ENCODE data around the gene CARD6.

Gene CARD6

DNA sequence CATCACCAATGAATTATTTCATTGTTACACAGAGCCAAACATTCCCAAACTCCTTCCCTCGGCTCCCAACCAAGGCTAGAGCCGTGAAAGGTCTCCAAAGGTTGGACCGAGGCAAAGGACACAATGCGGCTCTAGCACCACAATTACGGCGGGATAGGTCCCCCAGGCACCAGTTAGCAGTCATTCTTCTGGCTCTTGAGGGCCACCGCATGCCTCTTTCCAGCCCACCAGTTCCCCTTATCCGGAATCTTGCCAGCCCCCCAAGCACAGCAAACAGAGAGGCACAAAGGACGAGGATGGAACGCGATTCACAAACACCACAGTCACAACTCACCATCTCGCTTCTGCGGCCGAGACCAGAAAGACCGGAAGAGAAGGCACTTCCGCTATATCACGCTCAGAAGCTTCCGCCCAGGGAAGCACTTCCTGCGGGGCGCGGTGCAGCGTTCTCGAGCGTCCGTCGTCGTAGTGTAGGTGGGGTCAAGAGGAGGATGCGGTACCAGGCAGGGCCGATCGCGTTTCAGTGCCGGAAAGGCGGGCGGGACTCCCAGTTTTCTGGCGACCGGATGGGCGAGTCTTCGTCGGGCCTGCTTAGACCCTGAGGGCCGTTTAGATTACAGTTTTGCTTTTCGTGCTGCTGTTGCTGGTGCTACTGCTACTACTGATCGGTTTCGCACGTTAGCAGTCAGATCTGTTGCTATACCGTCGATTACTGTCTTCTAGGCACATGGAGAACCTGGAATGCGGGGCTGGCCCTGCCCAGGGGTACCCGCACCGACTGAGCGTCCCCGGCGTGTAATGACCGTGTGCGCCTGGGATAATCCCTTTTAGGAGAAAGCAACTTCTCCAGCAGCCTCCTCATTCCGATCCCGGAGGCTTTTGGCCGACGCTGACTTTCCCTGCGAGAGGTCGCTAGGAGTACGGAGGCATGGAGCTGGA lies 6.0 kb upstream of the CARD6 start, which contains the start of gene RPL37:
TSS of gene RPL37 (minus strand) at position 374 of the 939 bp plus-strand sequence. CDS start at position 337, 37 bp downstream.
- POLR2A ChIA-PET (ENCODE audit: low non-redundant PET) = no interaction called here
- TF ChIP-seq, protein P1, sequence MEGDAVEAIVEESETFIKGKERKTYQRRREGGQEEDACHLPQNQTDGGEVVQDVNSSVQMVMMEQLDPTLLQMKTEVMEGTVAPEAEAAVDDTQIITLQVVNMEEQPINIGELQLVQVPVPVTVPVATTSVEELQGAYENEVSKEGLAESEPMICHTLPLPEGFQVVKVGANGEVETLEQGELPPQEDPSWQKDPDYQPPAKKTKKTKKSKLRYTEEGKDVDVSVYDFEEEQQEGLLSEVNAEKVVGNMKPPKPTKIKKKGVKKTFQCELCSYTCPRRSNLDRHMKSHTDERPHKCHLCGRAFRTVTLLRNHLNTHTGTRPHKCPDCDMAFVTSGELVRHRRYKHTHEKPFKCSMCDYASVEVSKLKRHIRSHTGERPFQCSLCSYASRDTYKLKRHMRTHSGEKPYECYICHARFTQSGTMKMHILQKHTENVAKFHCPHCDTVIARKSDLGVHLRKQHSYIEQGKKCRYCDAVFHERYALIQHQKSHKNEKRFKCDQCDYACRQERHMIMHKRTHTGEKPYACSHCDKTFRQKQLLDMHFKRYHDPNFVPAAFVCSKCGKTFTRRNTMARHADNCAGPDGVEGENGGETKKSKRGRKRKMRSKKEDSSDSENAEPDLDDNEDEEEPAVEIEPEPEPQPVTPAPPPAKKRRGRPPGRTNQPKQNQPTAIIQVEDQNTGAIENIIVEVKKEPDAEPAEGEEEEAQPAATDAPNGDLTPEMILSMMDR (conservative IDR thresholded peaks at IDR 0.05; ENCODE audit: low read depth) = no peak
- H3K27ac ChIP-seq = peak within 1 kb of the TSS; percentile 98
- peak; percentile 97 for DNase-seq (ENCODE audit: low spot score)
- CTCF ChIA-PET = interaction anchor here (0.6 kb wide), 1 partner anchor 1619 kb away, joined by 3 read pairs; no protein-coding TSS in a partner anchor

DNA sequence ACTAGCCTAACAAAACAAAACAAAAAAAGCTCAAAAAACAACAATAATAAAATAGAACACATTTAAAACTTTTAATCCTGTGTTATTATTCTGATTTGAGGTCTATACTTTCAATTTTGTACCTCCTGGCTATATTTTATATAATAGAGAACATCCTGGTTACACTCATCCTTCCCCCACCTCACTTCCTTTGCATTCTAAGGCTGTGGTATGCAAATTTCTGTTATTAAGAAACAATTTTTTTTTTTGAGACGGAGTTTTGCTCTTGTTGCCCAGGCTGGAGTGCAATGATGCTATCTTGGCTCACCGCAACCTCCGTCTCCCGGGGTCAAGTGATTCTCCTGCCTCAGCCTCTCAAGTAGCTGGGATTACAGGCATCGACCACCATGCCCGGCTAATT lies 3.1 kb upstream of the CARD6 start:
- TF ChIP-seq, protein P1 (conservative IDR thresholded peaks at IDR 0.05; ENCODE audit: low read depth) = no peak
- H3K27ac ChIP-seq = no peak overlapping the region
- POLR2A ChIA-PET (ENCODE audit: low non-redundant PET) = no interaction called here
- DNase-seq (ENCODE audit: low spot score) = no peak
- CTCF ChIA-PET = interaction anchor here (0.7 kb wide), 1 partner anchor 158 kb away, joined by 4 read pairs; no protein-coding TSS in a partner anchor

DNA sequence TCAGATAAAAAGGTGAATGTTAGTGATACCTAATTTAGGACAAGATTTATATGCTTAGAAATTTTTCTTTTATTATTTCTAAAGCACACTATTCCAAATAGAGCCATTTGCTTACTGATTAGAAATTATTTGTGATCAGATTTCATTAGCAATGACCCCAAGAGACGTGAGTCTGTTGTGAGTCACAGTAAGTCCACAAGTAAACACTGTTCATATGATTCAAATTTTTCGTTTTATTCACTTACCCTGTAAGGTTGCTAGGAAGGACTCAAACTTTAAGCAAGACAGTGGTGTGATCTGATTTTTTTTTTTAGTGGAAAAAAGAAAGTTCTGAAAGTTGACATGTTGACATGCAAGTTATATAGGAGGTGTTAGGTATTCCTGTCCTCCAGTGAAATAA lies 1.2 kb downstream of the CARD6 start:
- ChIA-PET CTCF (interaction anchor here (0.7 kb wide), 1 partner anchor 106 kb away, joined by 3 read pairs; no protein-coding TSS in a partner anchor), POLR2A (ENCODE audit: low non-redundant PET) (no interaction called here)
- peak; percentile 69 for DNase-seq (ENCODE audit: low spot score)
- H3K27ac ChIP-seq = no peak overlapping the region
- TF ChIP-seq, protein P1 (conservative IDR thresholded peaks at IDR 0.05; ENCODE audit: low read depth) = no peak

DNA sequence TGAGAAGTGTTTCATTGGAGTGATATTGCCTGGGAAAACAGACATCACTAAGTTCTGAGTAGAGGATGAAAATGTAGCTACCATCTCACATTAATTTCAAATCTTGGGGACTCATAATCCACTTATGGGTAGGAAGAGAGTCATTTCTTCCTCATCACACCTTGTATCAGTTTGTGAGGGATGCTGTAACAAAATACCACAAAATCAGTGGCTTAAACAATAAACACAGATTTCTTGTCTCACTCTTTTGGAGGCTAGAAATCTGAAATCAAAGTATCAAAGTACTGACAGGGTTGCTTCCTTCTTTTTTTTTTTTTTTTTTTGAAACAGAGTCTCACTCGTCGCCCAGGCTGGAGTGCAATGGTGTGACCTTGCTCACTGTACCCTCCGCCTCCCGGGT lies 3.4 kb downstream of the CARD6 start:
- TF ChIP-seq, protein P1 (conservative IDR thresholded peaks at IDR 0.05; ENCODE audit: low read depth) = no peak
- no peak overlapping the region for H3K27ac ChIP-seq
- CTCF ChIA-PET = no interaction called here
- POLR2A ChIA-PET (ENCODE audit: low non-redundant PET) = no interaction called here
- DNase-seq (ENCODE audit: low spot score) = no peak

DNA sequence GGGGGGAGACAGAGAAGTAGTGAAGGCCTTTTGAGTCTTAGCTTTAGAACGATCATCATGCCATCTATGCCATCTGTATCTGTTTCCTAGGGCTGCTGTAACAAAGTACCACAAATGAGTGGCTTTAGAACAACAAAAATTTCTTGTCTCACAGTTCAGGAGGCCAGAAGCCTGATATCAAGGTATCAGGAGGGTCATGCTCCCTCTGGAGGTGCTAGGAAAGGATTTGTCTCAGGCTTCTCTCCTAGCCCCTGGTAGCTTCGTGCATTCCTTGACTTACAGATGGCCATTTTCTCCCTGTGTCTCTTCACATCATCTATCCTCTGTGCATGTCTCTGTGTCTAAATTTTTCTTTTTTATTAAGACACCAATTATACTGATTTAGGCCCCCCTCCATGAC lies 5.2 kb downstream of the CARD6 start:
- ChIA-PET POLR2A (ENCODE audit: low non-redundant PET) (no interaction called here), CTCF (interaction anchor here (0.8 kb wide), 1 partner anchor 10 kb away, joined by 3 read pairs; no protein-coding TSS in a partner anchor)
- TF ChIP-seq, protein P1 (conservative IDR thresholded peaks at IDR 0.05; ENCODE audit: low read depth) = no peak
- no peak overlapping the region for H3K27ac ChIP-seq
- DNase-seq (ENCODE audit: low spot score) = no peak

DNA sequence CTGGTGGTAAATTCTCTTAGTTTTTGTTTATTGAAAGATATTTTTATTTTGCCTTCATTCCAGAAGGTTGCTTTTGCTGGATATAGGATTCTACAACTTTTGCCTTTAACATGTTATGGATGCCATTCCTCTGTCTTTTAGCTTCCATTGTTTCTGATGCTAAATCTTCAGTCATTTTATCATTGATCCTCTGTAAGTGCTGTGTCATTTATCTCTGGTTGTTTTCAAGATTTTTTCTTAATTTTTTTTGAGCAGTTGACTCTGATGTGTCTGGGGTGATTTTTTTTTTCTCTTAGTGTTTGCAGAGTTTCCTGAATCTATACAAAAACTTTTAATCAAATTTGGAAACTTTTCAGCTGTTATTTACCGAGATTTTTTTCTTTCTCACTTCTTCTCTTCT lies 6.4 kb downstream of the CARD6 start:
- TF ChIP-seq, protein P1 (conservative IDR thresholded peaks at IDR 0.05; ENCODE audit: low read depth) = no peak

More for the DNA sequence above, 6.4 kb downstream of the CARD6 start:
- DNase-seq (ENCODE audit: low spot score) = no peak
- POLR2A ChIA-PET (ENCODE audit: low non-redundant PET) = no interaction called here
- no peak overlapping the region for H3K27ac ChIP-seq
- CTCF ChIA-PET = no interaction called here

Data from RWPE1 (cell line).